GM11168 (cell line): ENCODE results near the gene CPVL.

Source experiments
- in situ Hi-C: fragments of 300-500 bp; cut with MboI; formaldehyde crosslinking; loops from one replicate; pipeline ENCODE4 v1.12.0; 2022; ENCODE audit warnings: low sequenced_read_pairs; ENCODE audit not compliant: unreplicated experiment

CPVL gene

GRCh38 chr7:29019387-29019786 is 127.0 kb downstream of the CPVL start:
- in situ Hi-C loops: no loop called here

DNA sequence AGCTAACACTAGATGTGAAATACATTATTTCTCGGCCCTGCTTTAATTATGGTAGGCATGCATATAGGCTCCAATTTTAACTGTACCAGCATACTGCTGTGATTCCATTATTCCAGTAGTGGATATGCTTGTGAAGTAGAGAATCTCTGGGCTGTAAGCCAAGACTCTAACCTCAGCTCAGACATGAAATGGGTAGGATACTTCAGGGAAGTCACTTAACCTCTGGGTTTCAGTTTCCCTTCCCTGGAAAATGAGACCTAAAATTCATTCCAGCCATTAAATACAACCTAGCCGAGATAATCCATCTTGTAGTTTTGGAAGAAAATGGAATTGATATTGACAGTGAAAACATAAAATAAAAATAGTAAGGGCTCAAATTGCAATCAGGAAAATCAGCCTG is 128.6 kb downstream of the CPVL start:
- in situ Hi-C loops: no loop called here

DNA sequence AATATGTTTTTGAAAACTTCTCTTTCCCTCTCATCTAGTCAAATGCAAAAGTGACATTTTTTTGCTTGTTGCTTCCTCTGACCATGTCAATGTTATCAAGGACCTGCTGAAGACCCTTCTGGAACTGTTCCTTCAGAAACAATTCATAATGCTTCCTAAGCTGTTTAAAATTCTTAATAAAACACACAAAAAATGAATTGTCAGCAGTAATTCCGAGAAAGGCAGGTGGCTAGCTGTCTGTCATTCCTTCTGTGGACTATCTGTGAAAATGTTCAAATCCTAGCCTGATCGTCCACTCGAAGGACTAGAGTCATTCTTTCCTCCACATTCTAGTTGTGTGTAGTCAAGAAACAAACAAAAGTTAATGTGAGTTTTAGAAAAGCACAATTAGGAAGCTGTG is 131.6 kb downstream of the CPVL start:
- in situ Hi-C loops: no loop called here

- in situ Hi-C loops: no loop called here
These were observed 132.4 kb downstream of the CPVL start for GRCh38 chr7:29013931-29014330.

DNA sequence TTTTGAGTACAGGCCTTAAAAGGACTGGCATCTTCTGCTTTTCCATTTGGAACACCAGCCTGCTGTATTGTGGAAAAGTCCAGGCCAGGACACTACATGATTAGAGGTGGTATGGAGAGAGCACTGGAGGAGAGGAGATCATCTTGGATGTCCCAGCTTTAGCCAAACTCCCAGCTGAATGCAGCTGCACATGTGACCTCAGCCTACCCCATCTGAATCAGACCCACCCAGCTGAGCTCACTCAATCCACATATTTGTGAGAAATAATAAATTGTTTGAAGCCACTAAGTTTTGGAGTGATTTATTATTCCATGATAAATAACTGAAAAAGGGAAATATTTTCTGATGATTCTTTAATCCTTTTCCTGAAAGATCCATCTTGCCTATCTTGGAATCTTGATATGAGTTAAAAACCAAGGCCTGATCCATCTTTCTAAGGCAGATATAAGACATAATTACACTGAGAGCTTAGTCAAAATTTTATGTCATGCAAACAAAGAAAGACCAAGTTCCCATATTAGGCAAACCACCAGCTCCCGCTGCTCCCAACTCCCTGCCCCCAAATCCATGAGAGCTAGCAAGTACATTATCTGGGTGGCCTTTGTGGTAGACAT is 133.1 kb downstream of the CPVL start:
- in situ Hi-C loops: no loop called here

GRCh38 chr7:29009947-29010346 is 136.4 kb downstream of the CPVL start:
- in situ Hi-C loops: no loop called here

DNA sequence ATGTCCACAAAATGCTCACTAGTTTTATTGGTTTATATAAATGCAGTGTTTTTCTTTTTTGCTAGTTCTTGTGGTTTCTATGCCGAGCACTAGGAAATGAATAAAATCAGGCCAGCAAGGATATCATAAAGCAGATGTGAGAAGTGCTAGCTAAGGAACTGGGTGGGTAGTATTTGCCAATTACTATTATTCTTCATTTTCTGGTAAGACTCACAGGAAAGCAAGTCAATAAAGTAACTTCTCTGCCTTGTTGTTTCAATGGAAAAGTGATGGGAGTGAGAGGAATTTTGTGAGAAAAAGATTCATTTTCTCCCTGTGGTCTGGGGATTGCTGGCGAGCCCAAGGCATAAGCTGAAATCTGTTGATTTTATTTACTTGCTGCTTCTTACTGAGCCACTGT is 137.7 kb downstream of the CPVL start:
- in situ Hi-C loops: no loop called here

DNA sequence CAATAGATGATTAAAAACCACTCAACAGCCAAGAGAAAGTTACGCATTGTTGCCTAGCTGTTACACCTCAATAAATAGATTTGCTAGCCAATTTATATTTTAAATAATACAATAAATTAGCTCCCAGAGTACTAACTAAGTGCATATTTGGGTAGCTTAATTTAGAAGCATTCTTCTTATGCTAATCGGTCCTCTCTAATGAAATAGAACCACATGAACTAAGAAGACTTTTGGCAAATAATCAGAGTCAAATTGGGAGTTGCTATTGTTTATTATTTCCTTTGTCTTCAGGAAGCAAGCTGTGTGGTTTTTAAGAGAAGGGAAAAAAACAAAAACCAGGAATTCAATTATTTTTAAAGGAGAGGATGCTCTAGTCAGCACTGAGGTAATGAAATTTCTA is 139.2 kb downstream of the CPVL start:
- in situ Hi-C loops: no loop called here

DNA sequence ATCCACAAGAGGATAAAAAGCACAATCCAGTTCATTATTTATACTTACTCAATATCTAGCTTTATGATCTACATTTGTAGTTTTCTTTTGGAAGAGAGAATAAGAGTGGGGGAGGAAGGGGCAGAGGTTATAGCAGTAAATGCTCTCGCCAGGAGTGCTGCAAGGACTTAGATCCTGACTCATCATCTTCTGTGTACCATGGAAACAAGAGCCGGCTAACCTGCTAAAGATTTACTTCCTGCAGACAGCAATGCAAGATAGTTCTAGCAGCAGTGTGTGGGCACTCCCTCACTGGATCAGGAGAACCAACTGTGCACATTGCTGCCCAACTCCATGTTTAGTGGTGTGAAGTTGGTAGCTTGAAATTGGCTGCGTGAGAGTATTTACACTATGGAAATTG is 140.5 kb downstream of the CPVL start:
- in situ Hi-C loops: no loop called here

DNA sequence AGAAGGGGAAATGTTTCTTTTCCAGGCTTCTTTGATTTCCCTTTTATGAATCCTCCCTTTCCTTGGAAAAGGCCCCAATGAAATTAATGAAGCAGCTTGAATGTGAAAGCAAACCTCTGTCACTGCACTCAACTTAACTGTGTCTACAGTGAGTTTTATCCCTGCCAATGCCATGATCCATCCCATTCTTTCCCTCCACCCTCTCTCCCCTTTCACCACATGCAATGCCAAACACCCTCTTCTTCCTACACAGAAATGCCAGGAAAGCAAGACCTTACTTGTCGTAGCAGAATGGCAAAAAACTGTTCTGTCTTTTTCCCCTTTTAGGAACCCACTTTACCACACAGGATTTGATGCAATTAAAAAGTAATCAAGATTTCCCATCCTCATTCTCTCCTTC is 140.9 kb downstream of the CPVL start:
- in situ Hi-C loops: no loop called here

- in situ Hi-C loops: no loop called here
These were observed 142.6 kb downstream of the CPVL start for GRCh38 chr7:29003703-29004102.

- in situ Hi-C loops: no loop called here
These were observed 145.6 kb downstream of the CPVL start for GRCh38 chr7:29000717-29001076.

DNA sequence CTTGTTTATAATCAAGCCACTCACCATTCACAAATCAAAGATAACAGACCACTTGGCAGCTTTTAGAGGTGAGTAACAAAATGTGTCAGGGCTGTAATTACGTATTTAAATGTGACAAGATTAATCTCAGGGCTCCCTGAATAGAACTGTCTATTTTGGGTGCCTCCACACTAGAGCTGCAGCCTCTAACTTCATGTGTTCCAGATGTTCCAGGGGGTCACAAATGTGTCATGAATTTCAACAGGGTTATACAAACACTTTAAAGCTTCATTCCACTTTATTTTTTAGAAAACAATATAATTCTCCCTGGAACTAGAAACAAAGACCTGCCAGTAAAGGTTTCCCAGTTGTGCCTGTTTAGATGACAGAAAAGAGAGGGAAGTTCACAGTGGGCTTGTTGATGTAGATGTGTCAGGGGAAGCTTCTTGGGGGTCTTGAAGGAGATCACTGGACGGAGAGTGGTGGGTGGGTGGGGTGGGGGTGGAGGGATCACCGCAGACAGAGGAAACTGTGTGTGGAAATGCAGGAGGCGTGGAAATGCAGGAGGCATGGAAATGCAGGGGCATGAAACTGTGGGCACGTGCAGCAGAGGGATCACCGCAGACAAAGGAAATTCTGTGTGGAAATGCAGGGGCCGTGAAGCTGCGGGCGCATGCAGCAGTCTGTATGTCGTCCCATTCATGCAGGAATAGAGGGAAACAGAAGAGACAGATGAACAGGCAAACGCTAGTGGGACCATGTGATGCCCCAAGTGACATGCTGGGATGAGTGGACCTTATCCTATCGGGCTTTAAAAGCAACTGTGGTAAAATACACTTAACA is 146.2 kb downstream of the CPVL start:
- in situ Hi-C loops: no loop called here

- in situ Hi-C loops: no loop called here
These were observed 146.9 kb downstream of the CPVL start for GRCh38 chr7:28999427-28999826.

- in situ Hi-C loops: no loop called here
These were observed 148.2 kb downstream of the CPVL start for GRCh38 chr7:28998105-28998504.

GRCh38 chr7:28996836-28997235 is 149.5 kb downstream of the CPVL start:
- in situ Hi-C loops: no loop called here

DNA sequence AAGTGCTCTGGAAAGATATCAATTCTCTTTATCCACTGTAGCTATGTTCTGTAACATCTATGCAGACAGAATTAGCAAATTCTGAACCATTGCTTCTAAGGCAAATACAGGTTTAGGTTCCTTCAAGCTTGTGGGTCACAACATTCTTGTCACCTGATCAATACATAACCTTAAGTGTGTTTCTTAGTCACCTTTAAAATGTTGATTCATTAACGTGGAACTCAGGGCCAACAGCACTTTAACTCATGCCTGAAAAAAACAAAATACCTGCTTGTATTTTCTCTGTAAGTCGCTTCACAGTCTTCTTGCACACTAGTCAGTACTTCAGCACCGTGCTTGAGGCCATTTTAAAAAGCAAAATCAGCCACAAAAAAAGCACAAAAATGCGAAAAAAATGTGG is 153.0 kb downstream of the CPVL start:
- in situ Hi-C loops: no loop called here

- in situ Hi-C loops: no loop called here
These were observed 153.5 kb downstream of the CPVL start for GRCh38 chr7:28992798-28993197.

DNA sequence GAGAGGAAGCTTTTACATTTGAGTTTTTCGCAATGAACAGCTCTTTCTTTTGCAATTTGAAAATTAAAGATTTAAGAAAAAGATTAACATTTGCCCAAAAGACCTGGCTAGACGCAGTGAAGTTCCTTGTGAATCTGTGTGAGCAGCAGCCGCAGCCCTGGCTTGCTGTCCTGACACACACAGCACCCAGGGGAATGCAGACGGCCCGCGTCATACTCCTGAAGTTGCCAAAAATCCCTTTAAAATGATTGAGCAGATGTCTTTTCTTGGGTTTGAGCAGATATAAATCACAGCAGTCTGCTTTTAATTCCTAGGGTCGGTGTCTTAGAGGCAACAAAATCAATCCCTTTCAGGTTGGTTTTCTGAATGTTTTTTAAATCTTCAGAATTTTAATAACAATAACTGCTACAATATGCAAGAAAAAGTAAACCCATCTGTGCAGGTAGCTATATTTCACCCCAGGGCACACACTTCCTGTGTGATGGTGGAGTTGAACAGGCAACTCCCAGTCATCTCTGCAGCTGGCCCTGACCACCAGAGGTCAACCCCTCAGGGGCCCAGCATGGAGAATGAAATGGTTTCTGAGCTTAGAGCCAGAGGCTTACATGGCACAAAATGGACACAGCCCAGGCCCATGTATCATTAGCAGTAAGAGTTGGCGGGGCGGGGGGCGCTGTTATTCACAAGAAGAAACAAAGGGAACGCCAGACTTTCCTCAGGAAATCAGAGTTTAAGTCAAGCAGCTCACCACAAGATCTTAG is 156.0 kb downstream of the CPVL start:
- in situ Hi-C loops: no loop called here

GRCh38 chr7:28989211-28989980 is 156.9 kb downstream of the CPVL start:
- in situ Hi-C loops: no loop called here

GRCh38 chr7:28988810-28989209 is 157.5 kb downstream of the CPVL start:
- in situ Hi-C loops: no loop called here
